ENCODE measurements around the gene HFM1.
A peak's percentile ranks its signal among the peaks of the same experiment; 100 is the strongest.
"Not testable (repeated sequence)": the region's sequence is repeated elsewhere in the genome, so short reads cannot be mapped to it uniquely, and the experiment has no call there.

Gene HFM1

GRCh38 chr1:91404151-91405012 is at the start of gene HFM1:
Gene HFM1, minus strand, starts transcription at chr1:91404837. Its CDS starts 3,755 bp downstream, at chr1:91401082.
- DNase-seq: peak; percentile 52
- TF ChIP-seq CTCF (IDR thresholded peaks at IDR 0.05; ENCODE audit: low read depth, low read length, missing control alignments): peak; percentile 25
- peak within 1 kb of the TSS; percentile 72 for H3K4me3 ChIP-seq (ENCODE audit: low read depth, low read length)
- no peaks in the 10 kb centered on the region for H3K27me3 ChIP-seq (replicated peaks)
- H3K36me3 ChIP-seq (replicated peaks): no peaks in the 10 kb centered on the region
- in situ Hi-C loops (cut with HindIII; ENCODE audit: low pct_ligation_motif_present, low sequenced_read_pairs): no loop called here
- H3K27ac ChIP-seq: no peak within 1 kb of the TSS

GRCh38 chr1:91454136-91454535 is 49.5 kb upstream of the HFM1 start:
- Histone ChIP-seq H3K27ac (no peak overlapping the region), H3K27me3 (replicated peaks) (no peaks in the 10 kb centered on the region), H3K36me3 (replicated peaks) (no peaks in the 10 kb centered on the region), H3K4me3 (ENCODE audit: low read depth, low read length) (no peak overlapping the region)
- no peak for DNase-seq
- in situ Hi-C loops (cut with HindIII; ENCODE audit: low pct_ligation_motif_present, low sequenced_read_pairs): no loop called here
- TF ChIP-seq CTCF (IDR thresholded peaks at IDR 0.05; ENCODE audit: low read depth, low read length, missing control alignments): no peak

- no peak overlapping the region for H3K4me3 ChIP-seq (ENCODE audit: low read depth, low read length)
- no peak for TF ChIP-seq CTCF (IDR thresholded peaks at IDR 0.05; ENCODE audit: low read depth, low read length, missing control alignments)
- no peak for DNase-seq
- no peaks in the 10 kb centered on the region for H3K36me3 ChIP-seq (replicated peaks)
- no peaks in the 10 kb centered on the region for H3K27me3 ChIP-seq (replicated peaks)
- H3K27ac ChIP-seq: no peak overlapping the region
- in situ Hi-C loops (cut with HindIII; ENCODE audit: low pct_ligation_motif_present, low sequenced_read_pairs): no loop called here
These were observed 45.6 kb upstream of the HFM1 start for GRCh38 chr1:91450260-91450659.

- H3K27me3 ChIP-seq (replicated peaks); DNase-seq; H3K4me3 ChIP-seq (ENCODE audit: low read depth, low read length); H3K27ac ChIP-seq; H3K36me3 ChIP-seq (replicated peaks); in situ Hi-C loops (cut with HindIII; ENCODE audit: low pct_ligation_motif_present, low sequenced_read_pairs): not testable (repeated sequence)
These were observed 43.1 kb upstream of the HFM1 start for GRCh38 chr1:91447782-91448181.

GRCh38 chr1:91441980-91442379 is 37.3 kb upstream of the HFM1 start:
- H3K4me3 ChIP-seq (ENCODE audit: low read depth, low read length); H3K36me3 ChIP-seq (replicated peaks); H3K27ac ChIP-seq; DNase-seq; H3K27me3 ChIP-seq (replicated peaks); in situ Hi-C loops (cut with HindIII; ENCODE audit: low pct_ligation_motif_present, low sequenced_read_pairs): not testable (repeated sequence)

- H3K27me3 ChIP-seq (replicated peaks): no peaks in the 10 kb centered on the region
- no peak overlapping the region for H3K27ac ChIP-seq
- H3K36me3 ChIP-seq (replicated peaks): no peaks in the 10 kb centered on the region
- no peak overlapping the region for H3K4me3 ChIP-seq (ENCODE audit: low read depth, low read length)
- in situ Hi-C loops (cut with HindIII; ENCODE audit: low pct_ligation_motif_present, low sequenced_read_pairs): no loop called here
- TF ChIP-seq CTCF (IDR thresholded peaks at IDR 0.05; ENCODE audit: low read depth, low read length, missing control alignments): peak; percentile 13
- DNase-seq: no peak
These were observed 36.2 kb upstream of the HFM1 start for GRCh38 chr1:91440847-91441246.

DNA sequence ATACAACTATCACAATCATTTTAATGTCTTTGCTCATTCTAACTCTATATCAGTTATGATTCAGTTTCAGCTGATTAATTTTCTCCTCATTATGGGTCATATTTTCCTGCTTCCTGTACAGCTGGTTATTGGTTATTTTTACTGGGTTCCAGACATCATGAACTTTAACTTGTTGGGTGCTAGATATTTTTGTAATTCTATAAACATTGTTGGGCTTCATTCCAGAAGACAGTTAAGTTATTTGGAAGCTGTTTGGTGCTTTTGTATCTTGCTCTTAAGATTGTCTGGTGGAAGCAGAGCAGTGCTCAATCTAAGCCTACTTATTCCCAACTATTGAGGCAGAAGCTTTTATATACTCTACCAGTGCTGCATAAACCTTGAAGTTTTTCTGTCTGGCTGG is 34.4 kb upstream of the HFM1 start:
- no peaks in the 10 kb centered on the region for H3K27me3 ChIP-seq (replicated peaks)
- no peak overlapping the region for H3K27ac ChIP-seq
- DNase-seq: no peak
- in situ Hi-C loops (cut with HindIII; ENCODE audit: low pct_ligation_motif_present, low sequenced_read_pairs): no loop called here
- H3K4me3 ChIP-seq (ENCODE audit: low read depth, low read length): no peak overlapping the region
- no peak for TF ChIP-seq CTCF (IDR thresholded peaks at IDR 0.05; ENCODE audit: low read depth, low read length, missing control alignments)
- H3K36me3 ChIP-seq (replicated peaks): no peaks in the 10 kb centered on the region

Data from brain microvascular endothelial cell (primary cell).